ENCODE results near the gene ASAP2. TPM values are rescaled to one million over a fixed set of nuclear protein-coding genes. Genes with fewer than 3 reads are reported as not detected.

ASAP2 gene
- total and polyA plus RNA-seq, 8 donors: 21.1 to 41.8 (median 35.1) TPM

GRCh38 chr2:9231291-9232165, 24.9 kb downstream of the ASAP2 start:
- TF ChIP-seq, protein P1, sequence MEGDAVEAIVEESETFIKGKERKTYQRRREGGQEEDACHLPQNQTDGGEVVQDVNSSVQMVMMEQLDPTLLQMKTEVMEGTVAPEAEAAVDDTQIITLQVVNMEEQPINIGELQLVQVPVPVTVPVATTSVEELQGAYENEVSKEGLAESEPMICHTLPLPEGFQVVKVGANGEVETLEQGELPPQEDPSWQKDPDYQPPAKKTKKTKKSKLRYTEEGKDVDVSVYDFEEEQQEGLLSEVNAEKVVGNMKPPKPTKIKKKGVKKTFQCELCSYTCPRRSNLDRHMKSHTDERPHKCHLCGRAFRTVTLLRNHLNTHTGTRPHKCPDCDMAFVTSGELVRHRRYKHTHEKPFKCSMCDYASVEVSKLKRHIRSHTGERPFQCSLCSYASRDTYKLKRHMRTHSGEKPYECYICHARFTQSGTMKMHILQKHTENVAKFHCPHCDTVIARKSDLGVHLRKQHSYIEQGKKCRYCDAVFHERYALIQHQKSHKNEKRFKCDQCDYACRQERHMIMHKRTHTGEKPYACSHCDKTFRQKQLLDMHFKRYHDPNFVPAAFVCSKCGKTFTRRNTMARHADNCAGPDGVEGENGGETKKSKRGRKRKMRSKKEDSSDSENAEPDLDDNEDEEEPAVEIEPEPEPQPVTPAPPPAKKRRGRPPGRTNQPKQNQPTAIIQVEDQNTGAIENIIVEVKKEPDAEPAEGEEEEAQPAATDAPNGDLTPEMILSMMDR (IDR thresholded peaks at IDR 0.05): no peak
- DNase-seq (peak in 1 of 4 donors; percentile 77), ATAC-seq (peak; percentile 30)
- Histone ChIP-seq H3K4me1 (peaks cover 37 to 75% of the 10 kb centered on the region in 2 donors), H3K4me3 (no peak overlapping the region), H3K27me3 (peaks cover 0 to 11% of the 10 kb centered on the region in 2 donors), H3K36me3 (no peaks in the 10 kb centered on the region), H3K27ac (peak overlapping the region in 1 of 2 donors; percentile 45), H3K9me3 (no peaks in the 10 kb centered on the region)
- intact Hi-C loops (cut with DNase I): no loop called here

DNA sequence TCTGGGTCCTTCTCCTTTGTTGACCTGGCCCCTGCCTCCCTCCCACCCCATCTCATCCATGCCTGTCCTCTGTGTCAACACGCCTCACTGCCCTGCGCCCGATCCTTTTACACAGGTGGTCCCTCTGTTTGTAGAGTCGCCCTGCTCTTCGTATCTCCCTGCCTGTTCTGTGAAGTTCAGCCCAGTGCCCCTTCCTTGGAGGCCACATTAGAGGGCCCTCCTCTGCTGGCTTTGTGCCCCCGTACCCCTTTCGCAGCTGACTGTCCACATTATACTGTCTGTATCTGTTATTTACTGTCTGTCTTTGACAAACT, 25.5 kb downstream of the ASAP2 start:
- TF ChIP-seq, protein P1 (IDR thresholded peaks at IDR 0.05): no peak
- H3K27me3 ChIP-seq: peaks cover 0 to 11% of the 10 kb centered on the region in 2 donors
- H3K27ac ChIP-seq: peak overlapping the region in 1 of 2 donors; percentile 1
- ATAC-seq: no peak
- DNase-seq: peak in 1 of 4 donors; percentile 41
- no peaks in the 10 kb centered on the region for H3K36me3 ChIP-seq
- H3K9me3 ChIP-seq: no peaks in the 10 kb centered on the region
- peaks cover 37 to 76% of the 10 kb centered on the region in 2 donors for H3K4me1 ChIP-seq
- intact Hi-C loops (cut with DNase I): no loop called here
- no peak overlapping the region for H3K4me3 ChIP-seq

- peaks cover 0 to 11% of the 10 kb centered on the region in 2 donors for H3K27me3 ChIP-seq
- no peaks in the 10 kb centered on the region for H3K36me3 ChIP-seq
- DNase-seq (no peak), ATAC-seq (no peak)
- peaks cover 37 to 83% of the 10 kb centered on the region in 2 donors for H3K4me1 ChIP-seq
- H3K27ac ChIP-seq: peak overlapping the region in 1 of 2 donors; percentile 1
- H3K4me3 ChIP-seq: no peak overlapping the region
- TF ChIP-seq, protein P1 (IDR thresholded peaks at IDR 0.05): no peak
- intact Hi-C loops (cut with DNase I): no loop called here
- no peaks in the 10 kb centered on the region for H3K9me3 ChIP-seq
Observed at GRCh38 chr2:9232886-9233285, 26.3 kb downstream of the ASAP2 start.

DNA sequence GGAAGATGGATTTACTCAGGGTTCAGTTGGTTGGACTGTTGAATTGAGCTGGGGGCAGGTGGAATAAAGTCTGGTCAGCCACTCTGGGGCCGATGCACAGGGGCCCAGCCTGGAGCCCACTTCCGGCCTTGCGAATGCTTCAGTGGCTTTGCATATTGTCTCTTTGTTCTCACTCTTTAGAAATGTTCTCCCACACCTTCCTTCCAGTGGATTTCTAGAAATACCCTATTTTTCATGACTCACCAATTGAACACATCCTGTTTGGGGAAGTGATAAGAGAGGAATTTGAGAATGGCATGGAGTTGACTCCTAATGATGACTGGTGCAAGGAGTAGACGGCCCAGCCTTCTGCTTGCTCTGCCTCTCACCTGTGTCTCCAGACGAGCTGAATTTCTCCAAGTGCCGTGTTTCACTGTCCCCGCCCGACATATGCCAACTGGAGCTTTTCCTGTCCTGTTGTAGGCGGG, 28.1 kb downstream of the ASAP2 start:
- no peaks in the 10 kb centered on the region for H3K36me3 ChIP-seq
- intact Hi-C loops (cut with DNase I): no loop called here

More for the DNA sequence above, 28.1 kb downstream of the ASAP2 start:
- Histone ChIP-seq H3K27me3 (peaks cover 0 to 5% of the 10 kb centered on the region in 2 donors), H3K4me1 (peaks cover 44 to 88% of the 10 kb centered on the region in 2 donors), H3K27ac (peak overlapping the region; percentile 45 to 77), H3K4me3 (no peak overlapping the region), H3K9me3 (no peaks in the 10 kb centered on the region)
- TF ChIP-seq, protein P1 (IDR thresholded peaks at IDR 0.05): no peak
- DNase-seq: peak in 1 of 4 donors; percentile 39
- peak; percentile 73 for ATAC-seq

Data from left lung (tissue), 10 donors.